H1 (cell line): ENCODE data around the gene KCNMA1. TPM values are rescaled to one million over a fixed set of nuclear protein-coding genes. Genes with fewer than 3 reads are reported as not detected.
A peak's percentile ranks its signal among the peaks of the same experiment; 100 is the strongest.

Experiments used
- CTCF ChIA-PET: fragments of 300-600 bp; sonication (Branson Sonifier 250); formaldehyde crosslinking; loops from one replicate; lab custom pipeline; 2021; ENCODE audit not compliant: partially characterized antibody; lab: Charles Lee
- POLR2A ChIA-PET: fragments of 300-600 bp; sonication (Branson Sonifier 250); formaldehyde crosslinking; loops from one replicate; lab custom pipeline; 2021; ENCODE audit warnings: inconsistent platforms; ENCODE audit not compliant: partially characterized antibody; lab: Charles Lee
- DNase-seq, 2 experiments: peaks; one replicate each; pipeline versions ENCODE4 v3.0.0 to v3.0.0-alpha.2; 2010 to 2022; ENCODE audit warnings: low spot score in 2 of 2, low read depth in 1 of 2, mixed read lengths in 1 of 2
- FAIRE-seq: peaks from 2 replicates; lab custom pipeline; 2011; peaks lifted over from hg19 to GRCh38; lab: Jason Lieb, UNC
- H2AFZ ChIP-seq: 2 replicates; pipeline ENCODE4 v1.8.1; 2012; ENCODE audit warnings: low read length, inconsistent platforms
- H2AK5ac ChIP-seq: 2 replicates; pipeline ENCODE4 v1.6.1; 2013; ENCODE audit warnings: low read depth, low read length
- H2BK120ac ChIP-seq: replicated peaks from 2 replicates; pipeline ENCODE3; 2013; ENCODE audit warnings: low read depth, low read length, inconsistent platforms
- H2BK12ac ChIP-seq: 2 replicates; pipeline ENCODE4 v1.6.1; 2013; ENCODE audit warnings: low read depth, low read length
- H2BK15ac ChIP-seq: 2 replicates; pipeline ENCODE4 v1.6.1; 2013; ENCODE audit warnings: low read length
- H2BK20ac ChIP-seq: 2 replicates; pipeline ENCODE4 v1.6.1; 2013; ENCODE audit warnings: low read length
- H2BK5ac ChIP-seq: 2 replicates; pipeline ENCODE4 v1.6.1; 2013; ENCODE audit warnings: low read depth, low read length
- H3K14ac ChIP-seq: 2 replicates; pipeline ENCODE4 v1.6.1; 2013; ENCODE audit warnings: inconsistent platforms; ENCODE audit not compliant: insufficient read length
- H3K18ac ChIP-seq: 2 replicates; pipeline ENCODE4 v1.6.1; 2013; ENCODE audit warnings: low read length; ENCODE audit errors: extremely low read depth
- H3K23ac ChIP-seq: 2 replicates; pipeline ENCODE4 v1.6.1; 2013; ENCODE audit warnings: inconsistent platforms; ENCODE audit not compliant: insufficient read length
- H3K23me2 ChIP-seq: 2 replicates; pipeline ENCODE4 v1.6.1; 2013; ENCODE audit warnings: low read depth, low read length
- H3K27ac ChIP-seq: 2 replicates; pipeline ENCODE4 v1.6.1; 2011; ENCODE audit warnings: low read depth, low read length, inconsistent platforms
- H3K27me3 ChIP-seq, 4 experiments: replicated peaks in 1 of 4; 1 replicate in 1 of 4; 2 replicates in 3 of 4; pipeline versions ENCODE4 v1.6.1 to v1.8.1; 2011 to 2013; ENCODE audit warnings: low read length in 3 of 4, mild to moderate bottlenecking in 3 of 4, inconsistent platforms in 2 of 4, mixed read lengths in 2 of 4, moderate library complexity in 1 of 4; ENCODE audit not compliant: control insufficient read depth in 3 of 4, insufficient read depth in 3 of 4; ENCODE audit errors: extremely low read depth in 1 of 4
- H3K36me3 ChIP-seq, 4 experiments: 2 replicates each; pipeline versions ENCODE4 v1.6.1 to v1.8.1; 2011 to 2013; ENCODE audit warnings: mild to moderate bottlenecking in 4 of 4, low read length in 3 of 4, moderate library complexity in 2 of 4, control low read depth in 1 of 4, inconsistent platforms in 1 of 4; ENCODE audit not compliant: insufficient read depth in 4 of 4, control insufficient read depth in 2 of 4
- H3K4ac ChIP-seq: replicated peaks from 2 replicates; pipeline ENCODE3; 2013; ENCODE audit warnings: low read length, low read depth, mixed read lengths, inconsistent platforms; ENCODE audit not compliant: insufficient read length
- H3K4me1 ChIP-seq, 4 experiments: replicated peaks in 1 of 4; 1 replicate in 1 of 4; 2 replicates in 3 of 4; pipeline versions ENCODE4 v1.6.1 to v1.8.1; 2011 to 2013; ENCODE audit warnings: low read length in 3 of 4, inconsistent platforms in 2 of 4, mixed read lengths in 1 of 4; ENCODE audit not compliant: insufficient read depth in 4 of 4, control insufficient read depth in 3 of 4
- H3K4me2 ChIP-seq, 2 experiments: 2 replicates each; pipeline versions ENCODE4 v1.6.1 to v1.8.1; 2011 to 2013; ENCODE audit warnings: low read depth in 2 of 2, low read length in 2 of 2, control low read depth in 1 of 2, inconsistent platforms in 1 of 2, mild to moderate bottlenecking in 1 of 2; ENCODE audit not compliant: insufficient read depth in 1 of 2
- H3K4me3 ChIP-seq, 4 experiments: fragments of 200-600, 300-600 bp in 1 of 4; sonication (generic), shearing (Covaris generic), sonication (Bioruptor Twin) in 1 of 4; 2 replicates each; pipeline versions ENCODE4 v1.5.1 to v1.8.1; 2011 to 2016; ENCODE audit warnings: low read length in 4 of 4, low read depth in 3 of 4, control low read depth in 2 of 4, inconsistent platforms in 2 of 4, mild to moderate bottlenecking in 2 of 4, mixed read lengths in 1 of 4, moderate library complexity in 1 of 4; ENCODE audit not compliant: insufficient read depth in 2 of 4; ENCODE audit errors: extremely low read depth in 1 of 4
- H3K56ac ChIP-seq: replicated peaks from 2 replicates; pipeline ENCODE3; 2013; ENCODE audit warnings: low read depth, mild to moderate bottlenecking, mixed read lengths, low read length, inconsistent platforms; ENCODE audit not compliant: insufficient read length
- H3K79me1 ChIP-seq: 2 replicates; pipeline ENCODE4 v1.6.1; 2013; ENCODE audit warnings: low read depth, low read length, control low read depth
- H3K79me2 ChIP-seq, 2 experiments: 2 replicates each; pipeline versions ENCODE4 v1.6.1 to v1.8.1; 2012 to 2013; ENCODE audit warnings: low read length in 2 of 2, mild to moderate bottlenecking in 2 of 2, inconsistent platforms in 1 of 2; ENCODE audit not compliant: insufficient read depth in 2 of 2, control insufficient read depth in 1 of 2
- H3K9ac ChIP-seq, 4 experiments: replicated peaks in 1 of 4; 1 replicate in 1 of 4; 2 replicates in 3 of 4; pipeline versions ENCODE4 v1.6.1 to v1.8.1; 2011 to 2013; ENCODE audit warnings: low read depth in 3 of 4, low read length in 3 of 4, control low read depth in 2 of 4, mild to moderate bottlenecking in 2 of 4, moderate library complexity in 2 of 4, inconsistent platforms in 1 of 4; ENCODE audit errors: extremely low read depth in 1 of 4
- H3K9me3 ChIP-seq, 2 experiments: 2 replicates each; pipeline versions ENCODE4 v1.6.1 to v1.8.1; 2012 to 2013; ENCODE audit warnings: mild to moderate bottlenecking in 2 of 2, moderate library complexity in 2 of 2, control low read depth in 1 of 2, inconsistent platforms in 1 of 2, low read depth in 1 of 2, low read length in 1 of 2, mixed read lengths in 1 of 2; ENCODE audit not compliant: insufficient read depth in 2 of 2
- H4K20me1 ChIP-seq, 2 experiments: replicated peaks in 1 of 2; 2 replicates each; pipeline versions ENCODE3 to v1.8.1; 2011 to 2013; ENCODE audit warnings: inconsistent platforms in 2 of 2, low read length in 2 of 2, mild to moderate bottlenecking in 1 of 2; ENCODE audit not compliant: insufficient read depth in 2 of 2, control insufficient read depth in 1 of 2
- H4K5ac ChIP-seq: 2 replicates; pipeline ENCODE4 v1.6.1; 2013; ENCODE audit warnings: low read length, low read depth, mixed read lengths, inconsistent platforms; ENCODE audit not compliant: insufficient read length
- H4K8ac ChIP-seq: 2 replicates; pipeline ENCODE4 v1.8.0; 2013; ENCODE audit warnings: mild to moderate bottlenecking, moderate library complexity, low read length, inconsistent platforms; ENCODE audit not compliant: insufficient read depth; ENCODE audit errors: extremely low read depth
- H4K91ac ChIP-seq: replicated peaks from 2 replicates; pipeline ENCODE3; 2013; ENCODE audit warnings: low read length, mixed read lengths, inconsistent platforms; ENCODE audit not compliant: insufficient read length
- CTBP2 ChIP-seq: IDR thresholded peaks from 2 replicates; pipeline ENCODE4 v1.7.0; 2011; ENCODE audit warnings: borderline replicate concordance, mild to moderate bottlenecking, moderate library complexity, mixed read lengths, low read length; ENCODE audit not compliant: insufficient read depth, insufficient read length
- EZH2 ChIP-seq: fragments of 200-600 bp; sonication (generic); IDR thresholded peaks from 2 replicates; pipeline ENCODE4 v1.7.1; 2012; ENCODE audit warnings: low read depth, mild to moderate bottlenecking, moderate library complexity, low read length, inconsistent platforms; ENCODE audit not compliant: severe bottlenecking
- GABPA ChIP-seq: IDR thresholded peaks from 2 replicates; pipeline ENCODE4 v1.6.1; 2011; ENCODE audit warnings: mild to moderate bottlenecking, low read length, moderate library complexity, borderline replicate concordance; ENCODE audit not compliant: insufficient read depth
- POLR2AphosphoS5 ChIP-seq: IDR thresholded peaks from 2 replicates; pipeline ENCODE4 v1.6.1; 2011; ENCODE audit warnings: low read depth, low read length
- WGBS, 2 experiments: shearing (Covaris generic) in 1 of 2; methylation state at CpG; one replicate each; pipeline versions ENCODE4 v1.1.6 to v1.1.7; 2013 to 2015; ENCODE audit warnings: low lambda C conversion rate in 2 of 2, mixed read lengths in 2 of 2, inconsistent platforms in 1 of 2, low coverage in 1 of 2, missing lambda C conversion rate in 1 of 2; ENCODE audit not compliant: insufficient replicate concordance in 2 of 2, insufficient coverage in 1 of 2, insufficient read length in 1 of 2; ENCODE audit errors: extremely low coverage in 1 of 2, missing lambda C conversion rate in 1 of 2; 5-methylcytosine and 5-hydroxymethylcytosine counted together
- polyA plus RNA-seq, 7 experiments: library from polyadenylated mRNA; depleted of rRNA in 3 of 7; stranded (reverse) in 5 of 7; unstranded in 2 of 7; fragments of >200 nt in 5 of 7; fragments of 200-250 nt in 2 of 7; gene quantifications; 1 replicate in 5 of 7; 2 replicates in 1 of 7; 4 replicates in 1 of 7; pipeline versions ENCODE4 v1.2.1 to v1.2.3, GENCODE V29; 2011 to 2013; ENCODE audit warnings: missing spikeins in 2 of 7, mixed read lengths in 2 of 7
- total RNA-seq: library from RNA; stranded (reverse); fragmentation: NEBNext Ultra II Directional; extraction: Animal tissue kit (Norgen Biotek cat#: 25700); gene quantifications from 2 replicates; pipeline ENCODE4 v1.2.1, GENCODE V29; 2021

Gene KCNMA1
- total and polyA plus RNA-seq, 2 of the 8 experiments (the other 6 are each of a cell fraction or from before 2014, with no cell fraction given), result 10.2 to 11.1 TPM

DNA sequence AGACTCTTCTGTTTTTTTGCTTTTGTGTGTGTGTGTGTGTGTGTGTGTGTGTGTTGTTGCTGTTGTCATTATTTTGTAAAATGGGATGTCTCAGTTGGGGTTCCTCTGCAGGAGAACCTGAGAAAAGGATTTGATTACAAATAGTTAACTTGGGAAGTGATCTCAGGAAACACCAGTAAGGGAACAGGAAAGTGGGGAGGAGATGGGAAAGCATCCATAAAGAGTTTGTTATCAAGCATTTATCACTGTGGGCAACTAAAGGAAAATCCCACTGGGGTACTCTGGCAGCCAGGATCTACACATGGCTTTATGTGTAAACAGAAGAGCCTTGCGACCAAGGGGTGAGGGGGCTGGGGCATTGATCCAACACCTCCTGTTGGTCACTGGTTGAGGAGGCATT lies 485.4 kb downstream of the KCNMA1 start:
- H3K4me2 ChIP-seq, result peak overlapping the region in 1 of 2 experiments; percentile 4; a peak in 1 of 4 replicates
- H2BK15ac ChIP-seq, result no peak overlapping the region
- CTCF ChIA-PET, result interaction anchor here (1.4 kb wide), 1 partner anchor 8 kb away, joined by 6 read pairs; no protein-coding TSS in a partner anchor
- H2BK12ac ChIP-seq, result no peak overlapping the region
- no peaks in the 10 kb centered on the region for H4K20me1 ChIP-seq
- no peaks in the 10 kb centered on the region for H3K9me3 ChIP-seq
- H3K36me3 ChIP-seq, result no peaks in the 10 kb centered on the region
- no peak overlapping the region for H4K5ac ChIP-seq
- H3K18ac ChIP-seq, result no peak overlapping the region
- H2AK5ac ChIP-seq, result no peak overlapping the region
- no peak overlapping the region for H3K23ac ChIP-seq
- H2AFZ ChIP-seq, result no peak overlapping the region
- no peak overlapping the region for H3K4me3 ChIP-seq
- H2BK5ac ChIP-seq, result no peak overlapping the region
- H3K79me1 ChIP-seq, result no peaks in the 10 kb centered on the region
- no peak overlapping the region for H3K4ac ChIP-seq
- DNase-seq, result no peak
- H4K91ac ChIP-seq, result no peak overlapping the region
- H2BK120ac ChIP-seq, result no peak overlapping the region
- H3K56ac ChIP-seq, result no peak overlapping the region
- H3K4me1 ChIP-seq, result peaks cover 4 to 14% (median 10%) of the 10 kb centered on the region in 4 experiments; a peak in 6 of 7 replicates
- H2BK20ac ChIP-seq, result no peak overlapping the region
- no peaks in the 10 kb centered on the region for H3K79me2 ChIP-seq
- H4K8ac ChIP-seq, result no peak overlapping the region
- no peak overlapping the region for H3K9ac ChIP-seq
- H3K14ac ChIP-seq, result no peak overlapping the region
- H3K23me2 ChIP-seq, result no peaks in the 10 kb centered on the region
- TF ChIP-seq CTBP2 (no peak), EZH2 (no peak), GABPA (no peak), POLR2AphosphoS5 (no peak)
- no peaks in the 10 kb centered on the region for H3K27me3 ChIP-seq
- no peak for FAIRE-seq
- no peak overlapping the region for H3K27ac ChIP-seq
- 61% methylated on average over 1 of the region's 1 CpG; no CpG with 5 or more reads in 1 of the 2 experiments for WGBS, 2 experiments
- POLR2A ChIA-PET, result no interaction called here
